ENCODE measurements around the gene ACVR2B. TPM values are rescaled to one million over a fixed set of nuclear protein-coding genes. Genes with fewer than 3 reads are reported as not detected.

The ACVR2B gene
- total and polyA plus RNA-seq, 2 experiments from 2014 or later: 27.9 to 98.7 TPM

DNA sequence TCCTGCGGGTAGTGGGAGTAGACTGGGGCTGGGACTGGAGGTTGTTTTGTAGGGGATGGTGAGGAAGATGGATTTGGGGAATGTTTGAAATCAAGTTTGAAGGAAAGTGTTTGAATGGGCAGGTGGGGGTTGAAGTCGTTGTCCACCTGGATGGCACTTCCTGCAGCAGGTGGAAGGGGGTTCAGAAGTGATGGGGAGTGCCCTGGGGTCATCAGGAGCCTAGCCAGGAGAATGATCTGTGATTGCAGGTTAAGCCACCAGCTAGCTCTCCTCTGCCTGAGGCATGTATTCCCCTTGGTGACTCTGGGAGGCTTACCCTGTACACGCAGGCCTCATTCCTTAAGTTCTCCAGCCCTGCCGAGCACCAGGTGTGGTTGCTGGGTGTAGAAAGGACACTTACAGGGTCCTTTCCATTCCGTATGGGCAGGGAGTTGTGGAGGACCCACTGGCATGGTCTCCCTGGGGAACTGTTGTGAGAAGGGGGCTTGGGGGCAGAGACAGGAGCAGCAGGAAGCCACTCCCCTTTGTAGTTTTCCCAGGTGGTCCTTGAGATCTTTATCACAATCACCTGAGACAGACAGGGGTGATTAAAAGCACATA lies 22.6 kb downstream of the ACVR2B start (continued):
- TF ChIP-seq STAT1 (IDR thresholded peaks at IDR 0.05; ENCODE audit: unreplicated experiment) (no peak), ZNF331 (CRISPR knock-in tag; IDR thresholded peaks at IDR 0.05; ENCODE audit: low read depth) (no peak), ZNF114 (CRISPR knock-in tag; IDR thresholded peaks at IDR 0.05) (no peak), EZH2phosphoT487 (IDR thresholded peaks at IDR 0.05; ENCODE audit: unreplicated experiment) (no peak), NANOG (IDR thresholded peaks at IDR 0.05; ENCODE audit: borderline replicate concordance) (no peak), EZH2 (IDR thresholded peaks at IDR 0.05; ENCODE audit: low read depth, unreplicated experiment) (no peak)
- TF ChIP-seq, protein P1, sequence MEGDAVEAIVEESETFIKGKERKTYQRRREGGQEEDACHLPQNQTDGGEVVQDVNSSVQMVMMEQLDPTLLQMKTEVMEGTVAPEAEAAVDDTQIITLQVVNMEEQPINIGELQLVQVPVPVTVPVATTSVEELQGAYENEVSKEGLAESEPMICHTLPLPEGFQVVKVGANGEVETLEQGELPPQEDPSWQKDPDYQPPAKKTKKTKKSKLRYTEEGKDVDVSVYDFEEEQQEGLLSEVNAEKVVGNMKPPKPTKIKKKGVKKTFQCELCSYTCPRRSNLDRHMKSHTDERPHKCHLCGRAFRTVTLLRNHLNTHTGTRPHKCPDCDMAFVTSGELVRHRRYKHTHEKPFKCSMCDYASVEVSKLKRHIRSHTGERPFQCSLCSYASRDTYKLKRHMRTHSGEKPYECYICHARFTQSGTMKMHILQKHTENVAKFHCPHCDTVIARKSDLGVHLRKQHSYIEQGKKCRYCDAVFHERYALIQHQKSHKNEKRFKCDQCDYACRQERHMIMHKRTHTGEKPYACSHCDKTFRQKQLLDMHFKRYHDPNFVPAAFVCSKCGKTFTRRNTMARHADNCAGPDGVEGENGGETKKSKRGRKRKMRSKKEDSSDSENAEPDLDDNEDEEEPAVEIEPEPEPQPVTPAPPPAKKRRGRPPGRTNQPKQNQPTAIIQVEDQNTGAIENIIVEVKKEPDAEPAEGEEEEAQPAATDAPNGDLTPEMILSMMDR (conservative IDR thresholded peaks at IDR 0.05; ENCODE audit: low read depth in 2 of 2): no peak
- TF ChIP-seq, protein P2, sequence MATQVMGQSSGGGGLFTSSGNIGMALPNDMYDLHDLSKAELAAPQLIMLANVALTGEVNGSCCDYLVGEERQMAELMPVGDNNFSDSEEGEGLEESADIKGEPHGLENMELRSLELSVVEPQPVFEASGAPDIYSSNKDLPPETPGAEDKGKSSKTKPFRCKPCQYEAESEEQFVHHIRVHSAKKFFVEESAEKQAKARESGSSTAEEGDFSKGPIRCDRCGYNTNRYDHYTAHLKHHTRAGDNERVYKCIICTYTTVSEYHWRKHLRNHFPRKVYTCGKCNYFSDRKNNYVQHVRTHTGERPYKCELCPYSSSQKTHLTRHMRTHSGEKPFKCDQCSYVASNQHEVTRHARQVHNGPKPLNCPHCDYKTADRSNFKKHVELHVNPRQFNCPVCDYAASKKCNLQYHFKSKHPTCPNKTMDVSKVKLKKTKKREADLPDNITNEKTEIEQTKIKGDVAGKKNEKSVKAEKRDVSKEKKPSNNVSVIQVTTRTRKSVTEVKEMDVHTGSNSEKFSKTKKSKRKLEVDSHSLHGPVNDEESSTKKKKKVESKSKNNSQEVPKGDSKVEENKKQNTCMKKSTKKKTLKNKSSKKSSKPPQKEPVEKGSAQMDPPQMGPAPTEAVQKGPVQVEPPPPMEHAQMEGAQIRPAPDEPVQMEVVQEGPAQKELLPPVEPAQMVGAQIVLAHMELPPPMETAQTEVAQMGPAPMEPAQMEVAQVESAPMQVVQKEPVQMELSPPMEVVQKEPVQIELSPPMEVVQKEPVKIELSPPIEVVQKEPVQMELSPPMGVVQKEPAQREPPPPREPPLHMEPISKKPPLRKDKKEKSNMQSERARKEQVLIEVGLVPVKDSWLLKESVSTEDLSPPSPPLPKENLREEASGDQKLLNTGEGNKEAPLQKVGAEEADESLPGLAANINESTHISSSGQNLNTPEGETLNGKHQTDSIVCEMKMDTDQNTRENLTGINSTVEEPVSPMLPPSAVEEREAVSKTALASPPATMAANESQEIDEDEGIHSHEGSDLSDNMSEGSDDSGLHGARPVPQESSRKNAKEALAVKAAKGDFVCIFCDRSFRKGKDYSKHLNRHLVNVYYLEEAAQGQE (IDR thresholded peaks at IDR 0.05; ENCODE audit: unreplicated experiment): no peak

DNA sequence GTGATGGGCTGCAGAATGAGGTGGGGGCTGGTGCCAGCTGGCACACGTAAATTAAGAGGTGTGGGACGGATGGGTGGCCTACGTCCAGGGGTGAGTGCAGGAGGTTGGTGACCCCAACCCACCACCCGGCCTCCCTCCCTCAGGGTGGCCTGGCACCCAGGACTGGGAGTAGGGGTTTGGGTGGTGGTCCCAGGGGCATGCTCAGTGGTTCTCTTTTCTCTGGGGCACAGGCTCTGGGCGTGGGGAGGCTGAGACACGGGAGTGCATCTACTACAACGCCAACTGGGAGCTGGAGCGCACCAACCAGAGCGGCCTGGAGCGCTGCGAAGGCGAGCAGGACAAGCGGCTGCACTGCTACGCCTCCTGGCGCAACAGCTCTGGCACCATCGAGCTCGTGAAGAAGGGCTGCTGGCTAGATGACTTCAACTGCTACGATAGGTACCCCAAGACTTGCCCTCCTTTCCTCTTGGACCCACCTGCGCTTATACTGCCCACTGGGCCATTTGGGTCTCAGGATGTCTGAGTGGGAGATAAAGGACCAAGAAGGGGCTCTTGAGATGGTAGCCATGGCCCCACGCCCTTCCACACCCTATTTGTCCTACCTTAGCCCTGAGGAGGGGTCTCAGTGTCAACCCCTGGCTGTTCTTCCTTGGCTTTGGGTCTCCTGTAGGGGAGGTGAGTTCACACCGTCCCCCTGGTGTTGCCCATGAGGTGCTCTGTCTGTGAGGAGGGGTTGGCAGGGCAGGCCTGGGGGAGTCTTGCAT lies 23.5 kb downstream of the ACVR2B start:
- H3K4me2 ChIP-seq: no peak overlapping the region
- Mint-ChIP-seq H3K4me1 (peaks cover 23% of the 10 kb centered on the region), H3K27me3 (ENCODE audit: insufficient read depth, low read depth, poor library complexity) (peaks cover 4% of the 10 kb centered on the region), H3K36me3 (ENCODE audit: low read depth) (peaks cover 42% of the 10 kb centered on the region), H3K27ac (no peak overlapping the region), H3K4me3 (no peak overlapping the region), H3K9me3 (peaks cover 4% of the 10 kb centered on the region; the same call in 2 of the 3 replicates)
- no peak for DNase-seq (ENCODE audit: low spot score)
- H3K9me2 ChIP-seq (ENCODE audit: insufficient read depth): no peaks in the 10 kb centered on the region
- H3K27ac ChIP-seq (ENCODE audit: low read depth): no peak overlapping the region
- no peaks in the 10 kb centered on the region for H3K4me1 ChIP-seq (ENCODE audit: insufficient read depth)
- H3K79me2 ChIP-seq (replicated peaks; ENCODE audit: insufficient read depth): peaks cover 56% of the 10 kb centered on the region
- ATAC-seq: no peak
- peaks cover 22% of the 10 kb centered on the region for H4K20me1 ChIP-seq (replicated peaks; ENCODE audit: insufficient read depth)
- H3K36me3 ChIP-seq (ENCODE audit: insufficient read depth): peaks cover 21% of the 10 kb centered on the region
- no peak overlapping the region for H2AFZ ChIP-seq
- H3F3A ChIP-seq (replicated peaks; ENCODE audit: low read depth): no peaks in the 10 kb centered on the region
- no peak overlapping the region for H3K4me3 ChIP-seq
- no peaks in the 10 kb centered on the region for H3K27me3 ChIP-seq (ENCODE audit: insufficient read depth)
- TF ChIP-seq JUNB (IDR thresholded peaks at IDR 0.05; ENCODE audit: unreplicated experiment) (no peak), ZNF114 (CRISPR knock-in tag; IDR thresholded peaks at IDR 0.05) (no peak), EZH2phosphoT487 (IDR thresholded peaks at IDR 0.05; ENCODE audit: unreplicated experiment) (no peak), CREB1 (CRISPR knock-in tag; IDR thresholded peaks at IDR 0.05; ENCODE audit: low read depth) (no peak), ETS1 (IDR thresholded peaks at IDR 0.05) (no peak), NANOG (IDR thresholded peaks at IDR 0.05; ENCODE audit: borderline replicate concordance) (no peak), ZNF331 (CRISPR knock-in tag; IDR thresholded peaks at IDR 0.05; ENCODE audit: low read depth) (no peak), STAT1 (IDR thresholded peaks at IDR 0.05; ENCODE audit: unreplicated experiment) (no peak), EZH2 (IDR thresholded peaks at IDR 0.05; ENCODE audit: low read depth, unreplicated experiment) (no peak)
- TF ChIP-seq, protein P2 (IDR thresholded peaks at IDR 0.05; ENCODE audit: unreplicated experiment): no peak
- TF ChIP-seq, protein P1 (conservative IDR thresholded peaks at IDR 0.05; ENCODE audit: low read depth in 2 of 2): no peak
